ENCODE data around the gene CSF1. TPM values are rescaled to one million over a fixed set of nuclear protein-coding genes. Genes with fewer than 3 reads are reported as not detected.
"Not testable (repeated sequence)": the region's sequence is repeated elsewhere in the genome, so short reads cannot be mapped to it uniquely, and the experiment has no call there.

The CSF1 gene
- total RNA-seq, 1 experiment from 2014 or later, result 4.9 TPM

- CTCF ChIA-PET, result no interaction called here
- no peaks in the 10 kb centered on the region for H3K36me3 ChIP-seq (ENCODE audit: insufficient read depth, low read length, poor library complexity, severe bottlenecking)
- intact Hi-C loops (cut with micrococcal nuclease; ENCODE audit: unreplicated experiment), result no loop called here
- BruUV-seq (replicated peaks), result no TSS peak
- H3K4me3 ChIP-seq (ENCODE audit: low read depth, low read length, poor library complexity, severe bottlenecking), result no peak overlapping the region
- no peak for DNase-seq (ENCODE audit: low spot score)
- POLR2A ChIA-PET (ENCODE audit: low non-redundant PET), result no interaction called here
- H3K4me1 ChIP-seq (ENCODE audit: insufficient read depth, low read length, poor library complexity, severe bottlenecking), result no peaks in the 10 kb centered on the region
- H3K9me3 ChIP-seq (ENCODE audit: low read depth, low read length, poor library complexity, severe bottlenecking), result no peaks in the 10 kb centered on the region
- TF ChIP-seq, protein P1, sequence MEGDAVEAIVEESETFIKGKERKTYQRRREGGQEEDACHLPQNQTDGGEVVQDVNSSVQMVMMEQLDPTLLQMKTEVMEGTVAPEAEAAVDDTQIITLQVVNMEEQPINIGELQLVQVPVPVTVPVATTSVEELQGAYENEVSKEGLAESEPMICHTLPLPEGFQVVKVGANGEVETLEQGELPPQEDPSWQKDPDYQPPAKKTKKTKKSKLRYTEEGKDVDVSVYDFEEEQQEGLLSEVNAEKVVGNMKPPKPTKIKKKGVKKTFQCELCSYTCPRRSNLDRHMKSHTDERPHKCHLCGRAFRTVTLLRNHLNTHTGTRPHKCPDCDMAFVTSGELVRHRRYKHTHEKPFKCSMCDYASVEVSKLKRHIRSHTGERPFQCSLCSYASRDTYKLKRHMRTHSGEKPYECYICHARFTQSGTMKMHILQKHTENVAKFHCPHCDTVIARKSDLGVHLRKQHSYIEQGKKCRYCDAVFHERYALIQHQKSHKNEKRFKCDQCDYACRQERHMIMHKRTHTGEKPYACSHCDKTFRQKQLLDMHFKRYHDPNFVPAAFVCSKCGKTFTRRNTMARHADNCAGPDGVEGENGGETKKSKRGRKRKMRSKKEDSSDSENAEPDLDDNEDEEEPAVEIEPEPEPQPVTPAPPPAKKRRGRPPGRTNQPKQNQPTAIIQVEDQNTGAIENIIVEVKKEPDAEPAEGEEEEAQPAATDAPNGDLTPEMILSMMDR (conservative IDR thresholded peaks at IDR 0.05; ENCODE audit: low read depth, low read length), result no peak
- TF ChIP-seq EZH2 (IDR thresholded peaks at IDR 0.05; ENCODE audit: borderline replicate concordance, low read depth, low read length, poor library complexity, severe bottlenecking), result no peak
- no peaks in the 10 kb centered on the region for H3K27me3 ChIP-seq (replicated peaks; ENCODE audit: insufficient read depth, low read depth, low read length, poor library complexity)
- no peak overlapping the region for H3K27ac ChIP-seq (ENCODE audit: low read depth, low read length, poor library complexity, severe bottlenecking)
Observed at GRCh38 chr1:109878531-109879104, 32.0 kb upstream of the CSF1 start.

DNA sequence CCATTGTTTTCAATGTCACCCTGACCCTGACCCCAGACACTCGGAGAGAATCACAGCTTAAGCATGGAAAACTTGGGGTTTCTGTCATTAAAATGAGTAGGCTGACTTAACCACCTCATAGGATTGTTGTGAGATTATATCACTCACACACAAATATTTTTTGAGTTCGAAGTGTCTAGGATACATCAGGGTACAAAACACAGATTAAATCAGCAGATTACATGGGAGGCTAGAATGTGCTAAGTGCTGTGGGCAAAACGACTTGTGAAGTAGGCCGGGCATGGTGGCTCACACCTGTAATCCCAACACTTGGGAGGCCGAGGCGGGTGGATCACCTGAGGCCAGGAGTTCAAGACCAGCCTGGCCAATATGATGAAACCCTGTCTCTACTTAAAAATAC, 31.3 kb upstream of the CSF1 start:
- BruUV-seq (replicated peaks); H3K36me3 ChIP-seq (ENCODE audit: insufficient read depth, low read length, poor library complexity, severe bottlenecking); intact Hi-C loops (cut with micrococcal nuclease; ENCODE audit: unreplicated experiment); POLR2A ChIA-PET (ENCODE audit: low non-redundant PET); H3K27me3 ChIP-seq (replicated peaks; ENCODE audit: insufficient read depth, low read depth, low read length, poor library complexity); H3K9me3 ChIP-seq (ENCODE audit: low read depth, low read length, poor library complexity, severe bottlenecking); CTCF ChIA-PET; H3K4me3 ChIP-seq (ENCODE audit: low read depth, low read length, poor library complexity, severe bottlenecking); H3K4me1 ChIP-seq (ENCODE audit: insufficient read depth, low read length, poor library complexity, severe bottlenecking); H3K27ac ChIP-seq (ENCODE audit: low read depth, low read length, poor library complexity, severe bottlenecking); DNase-seq (ENCODE audit: low spot score): not testable (repeated sequence)

- H3K27me3 ChIP-seq (replicated peaks; ENCODE audit: insufficient read depth, low read depth, low read length, poor library complexity), result no peaks in the 10 kb centered on the region
- no peaks in the 10 kb centered on the region for H3K36me3 ChIP-seq (ENCODE audit: insufficient read depth, low read length, poor library complexity, severe bottlenecking)
- no peak for DNase-seq (ENCODE audit: low spot score)
- ChIA-PET POLR2A (ENCODE audit: low non-redundant PET) (no interaction called here), CTCF (no interaction called here)
- intact Hi-C loops (cut with micrococcal nuclease; ENCODE audit: unreplicated experiment), result no loop called here
- no peak overlapping the region for H3K27ac ChIP-seq (ENCODE audit: low read depth, low read length, poor library complexity, severe bottlenecking)
- BruUV-seq (replicated peaks), result no TSS peak
- no peaks in the 10 kb centered on the region for H3K4me1 ChIP-seq (ENCODE audit: insufficient read depth, low read length, poor library complexity, severe bottlenecking)
- H3K9me3 ChIP-seq (ENCODE audit: low read depth, low read length, poor library complexity, severe bottlenecking), result no peaks in the 10 kb centered on the region
- TF ChIP-seq EZH2 (IDR thresholded peaks at IDR 0.05; ENCODE audit: borderline replicate concordance, low read depth, low read length, poor library complexity, severe bottlenecking), result no peak
- TF ChIP-seq, protein P1 (conservative IDR thresholded peaks at IDR 0.05; ENCODE audit: low read depth, low read length), result no peak
- H3K4me3 ChIP-seq (ENCODE audit: low read depth, low read length, poor library complexity, severe bottlenecking), result no peak overlapping the region
Observed at GRCh38 chr1:109879881-109880525, 30.6 kb upstream of the CSF1 start.

Measured in A673 (cell line).